Measurements from ENCODE around the gene NAT8L. TPM values are rescaled to one million over a fixed set of nuclear protein-coding genes. Genes with fewer than 3 reads are reported as not detected.
A peak's percentile ranks its signal among the peaks of the same experiment; 100 is the strongest.

Gene NAT8L
- total RNA-seq, 3 donors from 2014 or later (not counting 1 experiment from before 2014, with no cell fraction given), result not detected

DNA sequence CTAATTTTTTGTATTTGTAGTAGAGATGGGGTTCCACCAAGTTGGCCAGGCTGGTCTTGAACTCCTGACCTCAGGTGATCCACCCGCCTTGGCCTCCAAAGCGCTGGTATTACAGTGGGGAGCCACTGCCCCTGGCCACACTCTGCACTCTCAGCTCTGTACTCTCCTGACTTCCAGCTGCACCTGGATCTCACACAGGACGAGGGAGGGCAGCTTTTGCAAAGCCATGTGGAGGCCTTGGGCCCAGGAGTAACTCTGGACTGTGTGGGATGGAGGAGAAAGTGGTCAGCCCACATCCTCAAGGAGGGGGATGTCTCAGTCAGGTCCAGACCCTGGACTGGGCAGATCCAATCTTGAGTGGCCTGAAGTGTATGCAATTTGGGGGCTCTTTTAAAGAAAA lies 23.0 kb downstream of the NAT8L start:
- 76% methylated on average over 3 of the region's 3 CpGs for WGBS (ENCODE audit: insufficient coverage)
- no peak for DNase-seq
- no peak overlapping the region for H3K27ac Mint-ChIP-seq
- H3K9me3 Mint-ChIP-seq, result no peaks in the 10 kb centered on the region
- H3K27ac ChIP-seq (ENCODE audit: low read length), result no peak overlapping the region
- H3K4me3 ChIP-seq (ENCODE audit: low read length), result no peak overlapping the region
- H3K36me3 ChIP-seq (ENCODE audit: control insufficient read depth, insufficient read depth, low read length), result no peaks in the 10 kb centered on the region
- H3K4me1 ChIP-seq (ENCODE audit: control insufficient read depth, insufficient read depth, low read length), result no peaks in the 10 kb centered on the region
- H3K36me3 Mint-ChIP-seq, result no peaks in the 10 kb centered on the region
- TF ChIP-seq CTCF (IDR thresholded peaks at IDR 0.05), result no peak
- intact Hi-C loops (cut with micrococcal nuclease), result no loop called here
- H3K27me3 Mint-ChIP-seq (ENCODE audit: low read depth in 2 of 2), result no peaks in the 10 kb centered on the region
- H3K4me1 Mint-ChIP-seq, result no peaks in the 10 kb centered on the region
- no peaks in the 10 kb centered on the region for H3K27me3 ChIP-seq (ENCODE audit: control insufficient read depth, insufficient read depth, low read length)
- no peaks in the 10 kb centered on the region for H3K9me3 ChIP-seq (ENCODE audit: control insufficient read depth, insufficient read depth, low read length)
- H3K4me3 Mint-ChIP-seq, result no peak overlapping the region
- ATAC-seq, result no peak

DNA sequence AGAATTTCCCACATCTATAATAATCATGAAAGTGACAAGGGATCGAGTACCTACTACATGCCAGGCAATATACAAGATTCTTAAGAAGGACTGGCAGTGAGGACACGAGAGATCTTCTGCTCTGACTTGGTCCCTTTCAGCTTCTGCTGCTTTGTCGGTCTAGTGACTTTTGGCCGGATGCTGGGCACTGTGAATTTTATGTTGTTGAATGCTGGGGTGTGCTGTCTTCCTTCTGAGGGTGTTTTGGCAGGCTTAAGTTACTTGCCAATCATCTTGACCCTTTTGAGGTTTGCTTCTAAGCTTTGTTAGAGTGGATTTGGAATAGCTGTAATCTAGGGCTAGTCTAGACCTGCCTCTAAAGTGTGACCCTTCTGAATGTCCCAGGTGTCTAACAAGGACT lies 23.5 kb downstream of the NAT8L start:
- Mint-ChIP-seq H3K36me3 (no peaks in the 10 kb centered on the region), H3K4me3 (no peak overlapping the region), H3K27ac (no peak overlapping the region), H3K4me1 (no peaks in the 10 kb centered on the region), H3K27me3 (ENCODE audit: low read depth in 2 of 2) (no peaks in the 10 kb centered on the region), H3K9me3 (no peaks in the 10 kb centered on the region)
- intact Hi-C loops (cut with micrococcal nuclease), result no loop called here
- no peaks in the 10 kb centered on the region for H3K27me3 ChIP-seq (ENCODE audit: control insufficient read depth, insufficient read depth, low read length)
- 84% methylated on average over 4 of the region's 4 CpGs for WGBS (ENCODE audit: insufficient coverage)
- no peaks in the 10 kb centered on the region for H3K4me1 ChIP-seq (ENCODE audit: control insufficient read depth, insufficient read depth, low read length)
- no peaks in the 10 kb centered on the region for H3K36me3 ChIP-seq (ENCODE audit: control insufficient read depth, insufficient read depth, low read length)
- DNase-seq (no peak), ATAC-seq (no peak)
- no peak for TF ChIP-seq CTCF (IDR thresholded peaks at IDR 0.05)
- H3K4me3 ChIP-seq (ENCODE audit: low read length), result no peak overlapping the region
- H3K27ac ChIP-seq (ENCODE audit: low read length), result no peak overlapping the region
- H3K9me3 ChIP-seq (ENCODE audit: control insufficient read depth, insufficient read depth, low read length), result no peaks in the 10 kb centered on the region

DNA sequence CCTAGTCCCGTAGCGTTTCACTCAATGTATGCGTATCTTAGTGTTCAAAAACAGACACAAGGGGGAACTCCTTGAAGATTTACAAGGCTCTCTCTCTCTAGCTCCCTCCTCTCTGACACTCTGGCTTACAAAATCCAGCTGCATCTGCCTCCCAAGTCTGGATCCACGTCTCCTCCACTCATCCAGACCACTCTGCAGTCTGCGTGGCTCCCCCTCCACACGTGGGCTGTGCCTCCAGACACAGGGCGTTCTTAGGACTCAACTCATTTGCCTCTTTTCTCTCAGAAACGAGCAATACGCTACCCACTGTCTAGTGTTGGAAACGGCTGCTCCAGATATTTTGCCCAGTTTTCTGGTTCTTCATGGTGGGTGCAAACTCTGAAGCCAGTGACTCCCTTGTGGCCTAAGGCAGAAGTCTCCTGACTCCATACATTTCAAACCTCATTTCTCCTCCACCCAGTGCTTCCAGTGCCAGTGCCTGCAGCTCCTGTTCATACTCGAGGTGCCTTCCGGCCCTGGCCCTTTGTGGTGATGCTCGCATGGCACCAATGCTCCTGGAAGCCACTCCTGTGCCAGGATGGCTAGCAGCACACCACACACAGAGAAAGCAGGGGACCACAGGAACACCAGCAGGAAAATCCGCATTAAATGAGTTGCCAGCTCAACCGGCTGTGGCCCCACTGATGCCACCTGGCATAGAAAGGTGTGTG lies 24.1 kb downstream of the NAT8L start:
- Histone ChIP-seq H3K27me3 (ENCODE audit: control insufficient read depth, insufficient read depth, low read length) (no peaks in the 10 kb centered on the region), H3K36me3 (ENCODE audit: control insufficient read depth, insufficient read depth, low read length) (no peaks in the 10 kb centered on the region), H3K27ac (ENCODE audit: low read length) (no peak overlapping the region), H3K4me1 (ENCODE audit: control insufficient read depth, insufficient read depth, low read length) (no peaks in the 10 kb centered on the region), H3K9me3 (ENCODE audit: control insufficient read depth, insufficient read depth, low read length) (no peaks in the 10 kb centered on the region), H3K4me3 (ENCODE audit: low read length) (no peak overlapping the region)
- no peak for ATAC-seq
- Mint-ChIP-seq H3K27ac (peak overlapping the region in 1 of 2 donors; percentile 31), H3K36me3 (no peaks in the 10 kb centered on the region), H3K9me3 (no peaks in the 10 kb centered on the region), H3K27me3 (ENCODE audit: low read depth in 2 of 2) (no peaks in the 10 kb centered on the region), H3K4me3 (no peak overlapping the region), H3K4me1 (no peaks in the 10 kb centered on the region)
- no peak for TF ChIP-seq CTCF (IDR thresholded peaks at IDR 0.05)
- intact Hi-C loops (cut with micrococcal nuclease), result no loop called here
- WGBS (ENCODE audit: insufficient coverage), result 86% methylated on average over 15 of the region's 15 CpGs
- peak in 1 of 2 donors; percentile 3 for DNase-seq

DNA sequence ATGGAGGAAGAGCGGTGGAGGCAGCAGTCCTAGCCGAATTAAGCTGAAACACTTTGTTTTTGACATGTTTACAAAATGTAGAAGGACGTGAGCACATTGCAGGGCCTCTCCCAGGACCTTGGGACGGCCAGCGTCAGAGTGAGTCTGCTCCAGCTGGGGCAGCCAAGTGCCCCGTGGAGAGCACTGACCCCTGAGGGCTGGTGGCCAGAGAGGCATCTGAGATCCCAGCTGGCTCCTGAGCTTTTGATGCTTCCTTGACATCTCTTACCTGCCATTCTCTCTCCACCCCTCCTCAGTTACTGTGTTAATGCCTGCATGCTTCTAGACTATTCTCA lies 24.7 kb downstream of the NAT8L start:
- Mint-ChIP-seq H3K9me3 (no peaks in the 10 kb centered on the region), H3K4me3 (no peak overlapping the region), H3K27me3 (ENCODE audit: low read depth in 2 of 2) (no peaks in the 10 kb centered on the region), H3K27ac (no peak overlapping the region), H3K36me3 (no peaks in the 10 kb centered on the region), H3K4me1 (no peaks in the 10 kb centered on the region)
- Histone ChIP-seq H3K27ac (ENCODE audit: low read length) (no peak overlapping the region), H3K27me3 (ENCODE audit: control insufficient read depth, insufficient read depth, low read length) (no peaks in the 10 kb centered on the region), H3K4me1 (ENCODE audit: control insufficient read depth, insufficient read depth, low read length) (no peaks in the 10 kb centered on the region), H3K4me3 (ENCODE audit: low read length) (no peak overlapping the region), H3K36me3 (ENCODE audit: control insufficient read depth, insufficient read depth, low read length) (no peaks in the 10 kb centered on the region), H3K9me3 (ENCODE audit: control insufficient read depth, insufficient read depth, low read length) (no peaks in the 10 kb centered on the region)
- ATAC-seq, result no peak
- DNase-seq, result peak in 1 of 2 donors; percentile 2
- TF ChIP-seq CTCF (IDR thresholded peaks at IDR 0.05), result no peak
- WGBS (ENCODE audit: insufficient coverage), result 86% methylated on average over 6 of the region's 6 CpGs
- intact Hi-C loops (cut with micrococcal nuclease), result no loop called here

Measured in natural killer cell (primary cell).